OCI-M2 (cell line): Measurements from ENCODE around the gene MRPS31.
"Not testable (repeated sequence)": the region's sequence is repeated elsewhere in the genome, so short reads cannot be mapped to it uniquely, and the experiment has no call there.

Source experiments
- DNase-seq: peaks from one replicate; lab custom pipeline; 2025; ENCODE audit not compliant: unreplicated experiment; lab: John Stamatoyannopoulos, UW

MRPS31 gene

GRCh38 chr13:40789275-40790153 lies 18.5 kb upstream of the MRPS31 start, which contains the start of gene SLC25A15:
Gene SLC25A15 (plus strand): TSS chr13:40789611. CDS start chr13:40793227, 3,616 bp downstream.
- DNase-seq, result no peak

- not testable (repeated sequence) for DNase-seq
Observed at GRCh38 chr13:40788540-40789274, 17.7 kb upstream of the MRPS31 start.

- no peak for DNase-seq
Observed at GRCh38 chr13:40787062-40787461, 16.1 kb upstream of the MRPS31 start.

GRCh38 chr13:40786568-40786996 lies 15.6 kb upstream of the MRPS31 start:
- no peak for DNase-seq

- no peak for DNase-seq
Observed at GRCh38 chr13:40784540-40784939, 13.6 kb upstream of the MRPS31 start.

GRCh38 chr13:40782971-40783370 lies 12.0 kb upstream of the MRPS31 start:
- not testable (repeated sequence) for DNase-seq

- no peak for DNase-seq
Observed at GRCh38 chr13:40781717-40782116, 10.7 kb upstream of the MRPS31 start.

GRCh38 chr13:40780822-40781401 lies 9.9 kb upstream of the MRPS31 start:
- no peak for DNase-seq

GRCh38 chr13:40779796-40780285 lies 8.9 kb upstream of the MRPS31 start:
- no peak for DNase-seq

- DNase-seq, result no peak
Observed at GRCh38 chr13:40779049-40779448, 8.1 kb upstream of the MRPS31 start.

- DNase-seq, result no peak
Observed at GRCh38 chr13:40777809-40778175, 6.8 kb upstream of the MRPS31 start.

- DNase-seq, result peak; percentile 35
Observed at GRCh38 chr13:40777166-40777808, 6.3 kb upstream of the MRPS31 start.

GRCh38 chr13:40776681-40777165 lies 5.7 kb upstream of the MRPS31 start:
- no peak for DNase-seq

GRCh38 chr13:40776232-40776631 lies 5.2 kb upstream of the MRPS31 start:
- no peak for DNase-seq

GRCh38 chr13:40774672-40775071 lies 3.7 kb upstream of the MRPS31 start:
- DNase-seq, result no peak

GRCh38 chr13:40772765-40773473 lies 1.9 kb upstream of the MRPS31 start:
- DNase-seq, result no peak

GRCh38 chr13:40770609-40770933 lies 419 bp downstream of the MRPS31 start:
- no peak for DNase-seq

GRCh38 chr13:40769970-40770369 lies 1.0 kb downstream of the MRPS31 start:
- no peak for DNase-seq

- no peak for DNase-seq
Observed at GRCh38 chr13:40765602-40766001, 5.4 kb downstream of the MRPS31 start.
